Right ventricle myocardium superior (tissue), 1 donor: ENCODE data around the gene FBXL4. TPM values are rescaled to one million over a fixed set of nuclear protein-coding genes. Genes with fewer than 3 reads are reported as not detected.
A peak's percentile ranks its signal among the peaks of the same experiment; 100 is the strongest.

Source experiments
- ATAC-seq: fragments of 200-7000 bp; cut with Tn5 transposase; one replicate; pipeline ENCODE4 v1.9.1; 2020; ENCODE audit warnings: mild to moderate bottlenecking; ENCODE audit not compliant: poor library complexity
- DNase-seq: peaks from one replicate; pipeline ENCODE4 v3.0.0-alpha.2; 2020
- intact Hi-C: fragments of 100-400 bp; cut with DNase I; formaldehyde crosslinking; loops from one replicate; pipeline ENCODE4 v1.11.2; 2022
- long read RNA-seq: library from polyadenylated mRNA; unstranded; transcript quantifications from one replicate; pipeline ENCODE4 v2.0.0, GENCODE V29; 2021
- total RNA-seq: library from RNA; stranded (reverse); fragmentation: NEBNext Ultra II Directional; extraction: Animal tissue kit (Norgen Biotek cat#: 25700); gene quantifications from one replicate; pipeline ENCODE4 v1.2.1, GENCODE V29; 2021
- donor health status: DM: no; HTN: yes; CAD: no; lungs with severe emphysema.

Gene FBXL4
- total RNA-seq: 17.3 TPM
- long read RNA-seq, full-length matches to known transcripts: 32 of 59 reads
- long read RNA-seq, partial matches to known transcripts: 10 of 59 reads
- long read RNA-seq, other reads (novel, unspliced or antisense): 17 of 59 reads

GRCh38 chr6:98947411-98948292, at the start of gene FBXL4:
TSS of gene FBXL4 (minus strand) at chr6:98947946. CDS start at chr6:98926988, 20,958 bp downstream.
- peak; percentile 97 for ATAC-seq
- intact Hi-C loops: no loop called here
- peak; percentile 90 for DNase-seq

- intact Hi-C loops: no loop called here
- DNase-seq: no peak
- no peak for ATAC-seq
Measured at GRCh38 chr6:98995116-98995515, 47.4 kb upstream of the FBXL4 start.

- intact Hi-C loops: no loop called here
- ATAC-seq: peak; percentile 92
- DNase-seq: no peak
Measured at GRCh38 chr6:98992535-98992934, 44.8 kb upstream of the FBXL4 start.

GRCh38 chr6:98986071-98986615, 38.4 kb upstream of the FBXL4 start:
- intact Hi-C loops: no loop called here
- no peak for DNase-seq
- ATAC-seq: no peak

GRCh38 chr6:98985391-98985790, 37.6 kb upstream of the FBXL4 start:
- DNase-seq (no peak), ATAC-seq (no peak)
- intact Hi-C loops: no loop called here

GRCh38 chr6:98984121-98984520, 36.4 kb upstream of the FBXL4 start:
- intact Hi-C loops: no loop called here
- no peak for ATAC-seq
- DNase-seq: no peak

GRCh38 chr6:98981473-98981872, 33.7 kb upstream of the FBXL4 start:
- intact Hi-C loops: no loop called here
- DNase-seq (no peak), ATAC-seq (no peak)

GRCh38 chr6:98980819-98981218, 33.1 kb upstream of the FBXL4 start:
- intact Hi-C loops: no loop called here
- ATAC-seq (no peak), DNase-seq (no peak)

- intact Hi-C loops: no loop called here
- ATAC-seq (no peak), DNase-seq (no peak)
Measured at GRCh38 chr6:98977671-98978292, 30.0 kb upstream of the FBXL4 start.

- intact Hi-C loops: no loop called here
- no peak for DNase-seq
- peak; percentile 63 for ATAC-seq
Measured at GRCh38 chr6:98976674-98977385, 29.1 kb upstream of the FBXL4 start.

- ATAC-seq (no peak), DNase-seq (no peak)
- intact Hi-C loops: no loop called here
Measured at GRCh38 chr6:98975421-98975820, 27.7 kb upstream of the FBXL4 start.

GRCh38 chr6:98974309-98974708, 26.6 kb upstream of the FBXL4 start:
- ATAC-seq: no peak
- intact Hi-C loops: no loop called here
- DNase-seq: no peak

- intact Hi-C loops: no loop called here
- DNase-seq: no peak
- peak; percentile 69 for ATAC-seq
Measured at GRCh38 chr6:98973571-98973970, 25.8 kb upstream of the FBXL4 start.

GRCh38 chr6:98971303-98971702, 23.6 kb upstream of the FBXL4 start:
- no peak for ATAC-seq
- DNase-seq: no peak
- intact Hi-C loops: no loop called here

- intact Hi-C loops: no loop called here
- no peak for ATAC-seq
- DNase-seq: no peak
Measured at GRCh38 chr6:98970469-98970868, 22.7 kb upstream of the FBXL4 start.

- DNase-seq: no peak
- intact Hi-C loops: no loop called here
- no peak for ATAC-seq
Measured at GRCh38 chr6:98967616-98968015, 19.9 kb upstream of the FBXL4 start.

GRCh38 chr6:98959631-98960030, 11.9 kb upstream of the FBXL4 start:
- no peak for ATAC-seq
- intact Hi-C loops: no loop called here
- DNase-seq: no peak

GRCh38 chr6:98958776-98959175, 11.0 kb upstream of the FBXL4 start:
- intact Hi-C loops: no loop called here
- no peak for ATAC-seq
- DNase-seq: no peak

GRCh38 chr6:98957450-98957849, 9.7 kb upstream of the FBXL4 start:
- no peak for ATAC-seq
- DNase-seq: no peak
- intact Hi-C loops: no loop called here
